Coronary artery (tissue), 2 donors: ENCODE data around the gene PGGT1B.

ENCODE experiments used
- DNase-seq: peaks from one replicate; pipeline ENCODE4 v3.0.0-alpha.2; 2017; ENCODE audit warnings: low spot score
- H3K27ac ChIP-seq, 2 donors: fragments of 200-600 bp; sonication (generic); one replicate each; pipeline ENCODE4 v1.5.1; 2016 to 2019
- H3K4me3 ChIP-seq: fragments of 200-600 bp; sonication (generic); 2 replicates; pipeline ENCODE4 v1.5.1; 2016; ENCODE audit warnings: mild to moderate bottlenecking, moderate library complexity
- TF ChIP-seq, protein P1 (sequence below): fragments of 200-600 bp; sonication (generic); IDR thresholded peaks from one replicate; pipeline ENCODE4 v1.5.1; 2019; ENCODE audit warnings: antibody characterized with exemption

Gene PGGT1B

GRCh38 chr5:115189866-115190265 lies 72.8 kb downstream of the PGGT1B start:
- TF ChIP-seq, protein P1, sequence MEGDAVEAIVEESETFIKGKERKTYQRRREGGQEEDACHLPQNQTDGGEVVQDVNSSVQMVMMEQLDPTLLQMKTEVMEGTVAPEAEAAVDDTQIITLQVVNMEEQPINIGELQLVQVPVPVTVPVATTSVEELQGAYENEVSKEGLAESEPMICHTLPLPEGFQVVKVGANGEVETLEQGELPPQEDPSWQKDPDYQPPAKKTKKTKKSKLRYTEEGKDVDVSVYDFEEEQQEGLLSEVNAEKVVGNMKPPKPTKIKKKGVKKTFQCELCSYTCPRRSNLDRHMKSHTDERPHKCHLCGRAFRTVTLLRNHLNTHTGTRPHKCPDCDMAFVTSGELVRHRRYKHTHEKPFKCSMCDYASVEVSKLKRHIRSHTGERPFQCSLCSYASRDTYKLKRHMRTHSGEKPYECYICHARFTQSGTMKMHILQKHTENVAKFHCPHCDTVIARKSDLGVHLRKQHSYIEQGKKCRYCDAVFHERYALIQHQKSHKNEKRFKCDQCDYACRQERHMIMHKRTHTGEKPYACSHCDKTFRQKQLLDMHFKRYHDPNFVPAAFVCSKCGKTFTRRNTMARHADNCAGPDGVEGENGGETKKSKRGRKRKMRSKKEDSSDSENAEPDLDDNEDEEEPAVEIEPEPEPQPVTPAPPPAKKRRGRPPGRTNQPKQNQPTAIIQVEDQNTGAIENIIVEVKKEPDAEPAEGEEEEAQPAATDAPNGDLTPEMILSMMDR: no peak
- no peak for DNase-seq
- no peak overlapping the region for H3K27ac ChIP-seq
- no peak overlapping the region for H3K4me3 ChIP-seq

- Histone ChIP-seq H3K27ac (no peak overlapping the region), H3K4me3 (no peak overlapping the region)
- no peak for DNase-seq
- TF ChIP-seq, protein P1: no peak
Measured at GRCh38 chr5:115186794-115187193, 75.9 kb downstream of the PGGT1B start.

DNA sequence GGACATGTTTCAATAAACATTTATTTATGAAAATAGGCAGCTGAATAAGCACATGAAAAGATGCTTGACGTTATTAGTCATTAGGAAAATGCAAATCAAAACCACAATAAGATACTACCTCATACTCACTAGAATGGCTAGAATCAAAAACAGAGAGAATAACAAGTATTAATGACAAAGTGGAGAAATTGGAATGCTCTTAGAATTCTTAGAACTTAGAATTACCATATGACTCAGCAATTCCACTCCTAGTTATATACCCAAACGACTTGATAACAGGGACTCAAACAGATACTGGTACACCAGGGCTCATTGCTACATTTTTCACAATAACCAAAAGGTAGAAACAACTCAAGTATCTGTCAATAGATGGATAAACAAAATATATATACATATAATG lies 77.9 kb downstream of the PGGT1B start:
- Histone ChIP-seq H3K4me3 (no peak overlapping the region), H3K27ac (no peak overlapping the region)
- TF ChIP-seq, protein P1: no peak
- DNase-seq: no peak

GRCh38 chr5:115181757-115182156 lies 80.9 kb downstream of the PGGT1B start:
- TF ChIP-seq, protein P1: no peak
- no peak for DNase-seq
- H3K27ac ChIP-seq: no peak overlapping the region

GRCh38 chr5:115180165-115180709 lies 82.4 kb downstream of the PGGT1B start:
- peak overlapping the region; percentile 57 to 85 for H3K27ac ChIP-seq
- H3K4me3 ChIP-seq: peak overlapping the region; percentile 83
- no peak for DNase-seq
- TF ChIP-seq, protein P1: no peak

More at GRCh38 chr5:115181757-115182156, 80.9 kb downstream of the PGGT1B start:
- no peak overlapping the region for H3K4me3 ChIP-seq

GRCh38 chr5:115179394-115180164 lies 83.1 kb downstream of the PGGT1B start:
- TF ChIP-seq, protein P1: no peak
- Histone ChIP-seq H3K4me3 (peak overlapping the region; percentile 83), H3K27ac (peak overlapping the region; percentile 57 to 85)
- no peak for DNase-seq

GRCh38 chr5:115179030-115179393 lies 83.7 kb downstream of the PGGT1B start:
- H3K4me3 ChIP-seq: peak overlapping the region; percentile 83
- peak overlapping the region in 1 of 2 donors; percentile 85 for H3K27ac ChIP-seq
- TF ChIP-seq, protein P1: no peak
- no peak for DNase-seq
